GM13977 (cell line): Measurements from ENCODE around the gene GPR27.

Experiments
- DNase-seq: peaks from one replicate; pipeline ENCODE4 v3.0.0; 2012; ENCODE audit warnings: low spot score
- in situ Hi-C: fragments of 300-500 bp; cut with MboI; formaldehyde crosslinking; loops from one replicate; pipeline ENCODE4 v1.12.0; 2022; ENCODE audit warnings: low sequenced_read_pairs, low pct_unique_long_range_greater_than_20kb, mixed read lengths, inconsistent platforms; ENCODE audit not compliant: unreplicated experiment
- TF ChIP-seq, protein P1 (sequence below): IDR thresholded peaks from 2 replicates; pipeline ENCODE4 v1.5.1; 2012; ENCODE audit warnings: mild to moderate bottlenecking, control low read depth; ENCODE audit not compliant: insufficient read depth; ENCODE audit errors: extremely low read depth, missing control alignments

The GPR27 gene

DNA sequence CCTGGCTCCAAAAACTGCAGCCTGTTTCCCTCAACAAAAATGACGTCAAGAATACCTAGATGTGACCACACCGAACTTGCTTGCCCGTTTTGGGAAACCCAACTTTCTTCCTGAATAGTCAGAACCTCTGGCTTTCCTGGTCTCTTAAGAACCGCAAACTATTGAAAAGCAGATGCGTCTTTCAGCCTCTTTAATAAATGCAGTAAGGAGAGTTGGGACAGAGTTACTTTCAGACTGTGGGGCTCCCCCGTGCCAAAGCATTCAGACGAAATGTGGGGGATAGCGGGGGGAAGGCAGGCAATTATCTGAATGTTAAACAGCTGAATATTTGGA lies 32.5 kb downstream of the GPR27 start:
- DNase-seq = no peak
- in situ Hi-C loops = no loop called here
- TF ChIP-seq, protein P1, sequence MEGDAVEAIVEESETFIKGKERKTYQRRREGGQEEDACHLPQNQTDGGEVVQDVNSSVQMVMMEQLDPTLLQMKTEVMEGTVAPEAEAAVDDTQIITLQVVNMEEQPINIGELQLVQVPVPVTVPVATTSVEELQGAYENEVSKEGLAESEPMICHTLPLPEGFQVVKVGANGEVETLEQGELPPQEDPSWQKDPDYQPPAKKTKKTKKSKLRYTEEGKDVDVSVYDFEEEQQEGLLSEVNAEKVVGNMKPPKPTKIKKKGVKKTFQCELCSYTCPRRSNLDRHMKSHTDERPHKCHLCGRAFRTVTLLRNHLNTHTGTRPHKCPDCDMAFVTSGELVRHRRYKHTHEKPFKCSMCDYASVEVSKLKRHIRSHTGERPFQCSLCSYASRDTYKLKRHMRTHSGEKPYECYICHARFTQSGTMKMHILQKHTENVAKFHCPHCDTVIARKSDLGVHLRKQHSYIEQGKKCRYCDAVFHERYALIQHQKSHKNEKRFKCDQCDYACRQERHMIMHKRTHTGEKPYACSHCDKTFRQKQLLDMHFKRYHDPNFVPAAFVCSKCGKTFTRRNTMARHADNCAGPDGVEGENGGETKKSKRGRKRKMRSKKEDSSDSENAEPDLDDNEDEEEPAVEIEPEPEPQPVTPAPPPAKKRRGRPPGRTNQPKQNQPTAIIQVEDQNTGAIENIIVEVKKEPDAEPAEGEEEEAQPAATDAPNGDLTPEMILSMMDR = no peak

GRCh38 chr3:71786551-71786950 lies 32.9 kb downstream of the GPR27 start:
- no peak for DNase-seq
- TF ChIP-seq, protein P1 = no peak
- in situ Hi-C loops = no loop called here

DNA sequence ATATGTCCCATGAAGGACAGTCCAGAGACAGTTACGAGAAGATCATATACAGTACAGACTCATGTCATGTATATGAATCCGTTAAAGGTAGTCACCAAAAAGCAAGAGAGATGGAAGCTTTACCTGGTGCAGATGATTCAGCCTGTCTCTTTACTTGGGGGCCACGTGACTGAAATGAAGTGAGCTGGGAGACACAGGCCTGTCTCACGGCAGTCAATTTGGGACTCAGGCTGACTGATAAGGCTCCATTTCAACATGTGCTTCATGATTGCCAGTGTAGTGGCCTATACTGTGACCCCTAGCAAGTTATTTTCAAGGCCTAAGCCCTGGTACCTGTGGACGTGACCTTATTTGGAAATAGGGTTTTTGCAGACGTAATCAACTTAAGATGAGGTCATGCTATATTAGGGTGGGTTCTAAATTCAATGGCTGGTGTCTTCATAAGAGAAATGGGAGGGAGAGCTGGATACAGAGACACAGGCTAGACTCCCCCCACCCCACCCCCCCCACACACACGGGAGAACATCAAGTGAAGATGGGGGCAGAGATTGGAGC lies 34.3 kb downstream of the GPR27 start:
- TF ChIP-seq, protein P1 = no peak
- in situ Hi-C loops = no loop called here
- no peak for DNase-seq

DNA sequence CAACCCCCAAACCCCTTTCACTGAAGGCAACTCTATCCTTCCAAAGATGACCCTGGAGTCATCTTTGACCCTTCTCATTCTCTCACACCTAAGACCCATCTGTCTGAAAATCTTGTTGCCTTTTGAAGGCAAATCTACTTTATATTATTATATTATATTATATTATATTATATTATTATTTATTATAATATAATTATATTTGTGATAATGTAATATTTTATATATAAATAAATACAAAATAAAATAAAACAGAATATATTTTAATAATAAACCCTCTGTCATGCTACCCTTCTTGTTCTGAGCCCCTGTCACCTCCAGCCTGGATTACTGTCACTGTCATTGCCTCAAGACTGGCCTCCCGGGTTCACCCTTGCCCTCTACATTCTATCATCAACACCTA lies 36.3 kb downstream of the GPR27 start:
- TF ChIP-seq, protein P1 = no peak
- in situ Hi-C loops = no loop called here
- DNase-seq = no peak

DNA sequence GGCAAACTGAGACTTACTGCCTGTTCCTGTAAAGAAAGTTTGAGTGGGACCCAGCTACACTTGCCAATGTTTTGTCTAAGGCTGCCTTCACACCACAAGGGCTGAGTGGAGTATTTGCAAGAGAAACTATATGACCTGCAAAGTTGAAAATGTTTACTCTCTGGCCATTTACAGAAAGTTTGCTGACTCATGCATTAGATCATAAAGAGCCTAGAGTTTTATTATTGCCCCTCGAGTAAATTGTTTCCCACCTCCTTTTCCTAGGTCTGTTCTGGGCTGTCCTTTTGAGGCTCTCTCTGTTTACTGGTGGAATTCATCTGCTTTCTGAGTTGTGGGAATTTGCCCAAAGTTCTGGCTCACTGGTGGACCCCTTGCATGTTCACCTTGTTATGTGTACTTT lies 38.0 kb downstream of the GPR27 start:
- no peak for DNase-seq
- TF ChIP-seq, protein P1 = no peak
- in situ Hi-C loops = no loop called here

GRCh38 chr3:71796290-71796689 lies 42.6 kb downstream of the GPR27 start:
- TF ChIP-seq, protein P1 = no peak
- DNase-seq = no peak
- in situ Hi-C loops = no loop called here

- no peak for DNase-seq
- TF ChIP-seq, protein P1 = no peak
- in situ Hi-C loops = no loop called here
Observed at GRCh38 chr3:71797455-71797854, 43.8 kb downstream of the GPR27 start.
